GM18499 (cell line): Measurements from ENCODE around the gene TM4SF5.

Experiments
- ATAC-seq: cut with Tn5 transposase; IDR thresholded peaks from one replicate; pipeline ENCODE4 v1.9.1; 2021; ENCODE audit warnings: moderate number of reproducible peaks; ENCODE audit not compliant: insufficient read depth, unreplicated experiment

The TM4SF5 gene

GRCh38 chr17:4744999-4745969 is 26.4 kb upstream of the TM4SF5 start:
- no peak for ATAC-seq

GRCh38 chr17:4747847-4748246 is 23.8 kb upstream of the TM4SF5 start:
- no peak for ATAC-seq

GRCh38 chr17:4748686-4749085 is 23.0 kb upstream of the TM4SF5 start:
- no peak for ATAC-seq

GRCh38 chr17:4750606-4751005 is 21.1 kb upstream of the TM4SF5 start:
- ATAC-seq = no peak

GRCh38 chr17:4751932-4752331 is 19.8 kb upstream of the TM4SF5 start:
- ATAC-seq = no peak

GRCh38 chr17:4753392-4753791 is 18.3 kb upstream of the TM4SF5 start:
- no peak for ATAC-seq

GRCh38 chr17:4759776-4760236 is 11.9 kb upstream of the TM4SF5 start:
- no peak for ATAC-seq

GRCh38 chr17:4764595-4764994 is 7.1 kb upstream of the TM4SF5 start:
- no peak for ATAC-seq

GRCh38 chr17:4766201-4766600 is 5.5 kb upstream of the TM4SF5 start:
- ATAC-seq = no peak

- no peak for ATAC-seq
Observed at GRCh38 chr17:4766723-4767122, 5.0 kb upstream of the TM4SF5 start.

- ATAC-seq = no peak
Observed at GRCh38 chr17:4768298-4768697, 3.4 kb upstream of the TM4SF5 start.

- no peak for ATAC-seq
Observed at GRCh38 chr17:4769628-4770027, 2.1 kb upstream of the TM4SF5 start.

GRCh38 chr17:4772235-4772613 is 538 bp downstream of the TM4SF5 start:
- no peak for ATAC-seq

GRCh38 chr17:4777969-4778760 is 6.5 kb downstream of the TM4SF5 start:
- no peak for ATAC-seq

- ATAC-seq = no peak
Observed at GRCh38 chr17:4780325-4780955, 8.8 kb downstream of the TM4SF5 start.

- no peak for ATAC-seq
Observed at GRCh38 chr17:4782652-4783051, 11.0 kb downstream of the TM4SF5 start.

GRCh38 chr17:4785311-4786105 is 13.8 kb downstream of the TM4SF5 start:
- ATAC-seq = no peak

GRCh38 chr17:4786106-4786511 is 14.4 kb downstream of the TM4SF5 start, which contains the start of gene VMO1:
Gene VMO1 (minus strand): TSS chr17:4786364. CDS start chr17:4786352, 12 bp downstream.
- no peak for ATAC-seq

- ATAC-seq = no peak
Observed at GRCh38 chr17:4786516-4786915, 14.8 kb downstream of the TM4SF5 start.
